Hepatocyte (in vitro differentiated cells): ENCODE results near the gene SLFN12L.

Experiments used
- EZH2 ChIP-seq: fragments of 200-600 bp; sonication (generic); IDR thresholded peaks from 2 replicates; pipeline ENCODE4 v1.6.1; 2016; ENCODE audit warnings: antibody characterized with exemption, mild to moderate bottlenecking, borderline replicate concordance
- EZH2phosphoT487 ChIP-seq: fragments of 200-600 bp; sonication (generic); IDR thresholded peaks from one replicate; pipeline ENCODE4 v1.6.1; 2018; ENCODE audit warnings: antibody characterized with exemption, mild to moderate bottlenecking, low read depth, moderate library complexity; ENCODE audit not compliant: unreplicated experiment, severe bottlenecking
- TF ChIP-seq, protein P1 (sequence below): fragments of 200-600 bp; sonication (generic); IDR thresholded peaks from 2 replicates; pipeline ENCODE4 v1.5.1; 2016; ENCODE audit warnings: antibody characterized with exemption, mild to moderate bottlenecking; ENCODE audit not compliant: poor library complexity

GRCh38 chr17:35543856-35544255 is 6.4 kb upstream of the SLFN12L start:
- TF ChIP-seq, protein P1, sequence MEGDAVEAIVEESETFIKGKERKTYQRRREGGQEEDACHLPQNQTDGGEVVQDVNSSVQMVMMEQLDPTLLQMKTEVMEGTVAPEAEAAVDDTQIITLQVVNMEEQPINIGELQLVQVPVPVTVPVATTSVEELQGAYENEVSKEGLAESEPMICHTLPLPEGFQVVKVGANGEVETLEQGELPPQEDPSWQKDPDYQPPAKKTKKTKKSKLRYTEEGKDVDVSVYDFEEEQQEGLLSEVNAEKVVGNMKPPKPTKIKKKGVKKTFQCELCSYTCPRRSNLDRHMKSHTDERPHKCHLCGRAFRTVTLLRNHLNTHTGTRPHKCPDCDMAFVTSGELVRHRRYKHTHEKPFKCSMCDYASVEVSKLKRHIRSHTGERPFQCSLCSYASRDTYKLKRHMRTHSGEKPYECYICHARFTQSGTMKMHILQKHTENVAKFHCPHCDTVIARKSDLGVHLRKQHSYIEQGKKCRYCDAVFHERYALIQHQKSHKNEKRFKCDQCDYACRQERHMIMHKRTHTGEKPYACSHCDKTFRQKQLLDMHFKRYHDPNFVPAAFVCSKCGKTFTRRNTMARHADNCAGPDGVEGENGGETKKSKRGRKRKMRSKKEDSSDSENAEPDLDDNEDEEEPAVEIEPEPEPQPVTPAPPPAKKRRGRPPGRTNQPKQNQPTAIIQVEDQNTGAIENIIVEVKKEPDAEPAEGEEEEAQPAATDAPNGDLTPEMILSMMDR: no peak
- TF ChIP-seq EZH2phosphoT487 (no peak), EZH2 (no peak)
